HepG2 (cell line): ENCODE results near the gene CYP27A1. TPM values are rescaled to one million over a fixed set of nuclear protein-coding genes. Genes with fewer than 3 reads are reported as not detected.

Experiments
- AFF4 ChIP-seq: sonication (generic); formaldehyde crosslinking; IDR thresholded peaks from 2 replicates; pipeline ENCODE4 v1.4.0; 2020; ENCODE audit warnings: missing genetic modification reagents
- EED ChIP-seq: sonication (generic); formaldehyde crosslinking; IDR thresholded peaks from 2 replicates; pipeline ENCODE4 v1.5.0; 2020; ENCODE audit warnings: mild to moderate bottlenecking, missing genetic modification reagents
- FOXK2 ChIP-seq: fragments of 450-650 bp; IDR thresholded peaks from 2 replicates; pipeline ENCODE4 v1.6.1; 2016
- GPN1 ChIP-seq: sonication (generic); formaldehyde crosslinking; IDR thresholded peaks from 2 replicates; pipeline ENCODE4 v1.5.1; 2020; ENCODE audit warnings: missing genetic modification reagents, borderline replicate concordance
- HIVEP1 ChIP-seq: sonication (generic); formaldehyde crosslinking; IDR thresholded peaks from 2 replicates; pipeline ENCODE4 v1.4.0; 2020; ENCODE audit warnings: mild to moderate bottlenecking, missing genetic modification reagents
- HNRNPK ChIP-seq: fragments of 200-400 bp; formaldehyde crosslinking; IDR thresholded peaks from 2 replicates; pipeline ENCODE4 v1.6.1; 2018; ENCODE audit warnings: low read length, low read depth, moderate library complexity, mild to moderate bottlenecking; ENCODE audit not compliant: poor library complexity, severe bottlenecking
- IRF9 ChIP-seq: sonication (generic); formaldehyde crosslinking; IDR thresholded peaks from 2 replicates; pipeline ENCODE4 v1.8.0; 2022; ENCODE audit warnings: missing genetic modification reagents, mild to moderate bottlenecking, borderline replicate concordance
- MAF1 ChIP-seq: sonication (generic); formaldehyde crosslinking; IDR thresholded peaks from 2 replicates; pipeline ENCODE4 v1.5.0; 2020; ENCODE audit warnings: missing genetic modification reagents, borderline replicate concordance
- XBP1 ChIP-seq: sonication (generic); formaldehyde crosslinking; IDR thresholded peaks from 2 replicates; pipeline ENCODE4 v1.5.0; 2020; ENCODE audit warnings: missing genetic modification reagents
- ZNF160 ChIP-seq: sonication (generic); formaldehyde crosslinking; IDR thresholded peaks from 2 replicates; pipeline ENCODE4 v1.8.0; 2022; ENCODE audit warnings: mild to moderate bottlenecking, inconsistent platforms, missing genetic modification reagents
- ZNF672 ChIP-seq: sonication (generic); formaldehyde crosslinking; IDR thresholded peaks from 2 replicates; pipeline ENCODE4 v1.8.1; 2022; ENCODE audit warnings: missing genetic modification reagents
- ZNF790 ChIP-seq: sonication (generic); formaldehyde crosslinking; IDR thresholded peaks from 2 replicates; pipeline ENCODE4 v1.8.0; 2022; ENCODE audit warnings: missing genetic modification reagents, mild to moderate bottlenecking, borderline replicate concordance
- ZZZ3 ChIP-seq: sonication (generic); formaldehyde crosslinking; IDR thresholded peaks from 2 replicates; pipeline ENCODE4 v1.4.0; 2020; ENCODE audit warnings: missing genetic modification reagents, mild to moderate bottlenecking, borderline replicate concordance
- polyA plus RNA-seq, 8 experiments: library from polyadenylated mRNA; depleted of rRNA in 3 of 8; stranded (reverse) in 7 of 8; unstranded in 1 of 8; fragments of >200 nt; fragmentation: Illumina TruSeq in 4 of 8; extraction: Trizol in 4 of 8; gene quantifications; 2 replicates each; pipeline versions ENCODE4 v1.2.1 to v1.2.3, GENCODE V29; 2011 to 2016; ENCODE audit warnings: low read depth in 4 of 8, missing spikeins in 1 of 8, mixed read lengths in 1 of 8; ENCODE audit not compliant: insufficient read depth in 1 of 8
- total RNA-seq, 5 experiments: library from RNA; depleted of rRNA; stranded (reverse); fragments of >200 nt; fragmentation: Illumina TruSeq; extraction: Trizol; gene quantifications; 2 replicates each; pipeline ENCODE4 v1.2.3, GENCODE V29; 2016; ENCODE audit warnings: low read depth in 1 of 5
- TF ChIP-seq, protein P1 (sequence below): sonication (generic); formaldehyde crosslinking; IDR thresholded peaks from 2 replicates; pipeline ENCODE4 v1.4.0; 2020; ENCODE audit warnings: low read depth, missing genetic modification reagents
- TF ChIP-seq, protein P2 (sequence below): IDR thresholded peaks from 2 replicates; pipeline ENCODE4 v1.6.1; 2016; ENCODE audit warnings: mild to moderate bottlenecking, missing biosample characterization, missing genetic modification reagents
- TF ChIP-seq, protein P3 (sequence below): IDR thresholded peaks from 2 replicates; pipeline ENCODE4 v1.6.1; 2016; ENCODE audit warnings: low read depth, control low read depth

The CYP27A1 gene
- total and polyA plus RNA-seq, 2 of the 13 experiments (the other 11 are each of a cell fraction or from before 2014, with no cell fraction given) = 157 to 266 TPM

DNA sequence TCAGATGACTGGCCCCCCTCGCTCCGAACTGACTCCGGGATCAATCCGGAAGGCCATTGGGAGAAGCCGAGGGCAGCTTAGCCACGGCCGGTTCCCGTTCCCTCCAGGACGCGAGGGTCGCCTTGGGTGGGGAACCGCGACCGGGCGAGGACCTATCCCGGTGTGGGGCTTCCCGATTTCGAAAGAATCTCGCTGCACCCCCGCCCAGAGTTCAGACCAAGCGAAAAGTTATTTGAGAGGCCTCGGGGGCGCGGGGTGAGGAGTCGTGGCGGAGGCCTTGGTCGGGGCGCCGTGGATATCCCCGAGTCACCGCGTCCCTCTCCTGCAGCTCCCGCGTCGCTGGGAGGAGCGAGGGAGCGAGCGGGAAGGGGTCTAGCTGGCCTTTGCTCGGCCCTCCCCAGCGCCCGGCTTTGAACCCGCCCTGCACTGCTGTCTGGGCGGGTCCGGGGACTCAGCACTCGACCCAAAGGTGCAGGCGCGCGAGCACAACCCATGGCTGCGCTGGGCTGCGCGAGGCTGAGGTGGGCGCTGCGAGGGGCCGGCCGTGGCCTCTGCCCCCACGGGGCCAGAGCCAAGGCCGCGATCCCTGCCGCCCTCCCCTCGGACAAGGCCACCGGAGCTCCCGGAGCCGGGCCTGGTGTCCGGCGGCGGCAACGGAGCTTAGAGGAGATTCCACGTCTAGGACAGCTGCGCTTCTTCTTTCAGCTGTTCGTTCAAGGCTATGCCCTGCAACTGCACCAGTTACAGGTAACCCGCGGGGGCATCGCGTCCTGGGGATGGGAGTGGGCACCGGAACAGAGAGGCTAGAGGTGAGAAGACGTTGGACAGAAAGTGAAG lies at the start of gene CYP27A1 (continued):
- TF ChIP-seq GPN1 (CRISPR knock-in tag) = no peak
- no peak for TF ChIP-seq FOXK2
- no peak for TF ChIP-seq XBP1 (CRISPR knock-in tag)
- peak; percentile 99; the same call in 1 of the 2 replicates for TF ChIP-seq IRF9 (CRISPR knock-in tag)
- no peak; the same call in 1 of the 2 replicates for TF ChIP-seq AFF4 (CRISPR knock-in tag)
- TF ChIP-seq, protein P1, sequence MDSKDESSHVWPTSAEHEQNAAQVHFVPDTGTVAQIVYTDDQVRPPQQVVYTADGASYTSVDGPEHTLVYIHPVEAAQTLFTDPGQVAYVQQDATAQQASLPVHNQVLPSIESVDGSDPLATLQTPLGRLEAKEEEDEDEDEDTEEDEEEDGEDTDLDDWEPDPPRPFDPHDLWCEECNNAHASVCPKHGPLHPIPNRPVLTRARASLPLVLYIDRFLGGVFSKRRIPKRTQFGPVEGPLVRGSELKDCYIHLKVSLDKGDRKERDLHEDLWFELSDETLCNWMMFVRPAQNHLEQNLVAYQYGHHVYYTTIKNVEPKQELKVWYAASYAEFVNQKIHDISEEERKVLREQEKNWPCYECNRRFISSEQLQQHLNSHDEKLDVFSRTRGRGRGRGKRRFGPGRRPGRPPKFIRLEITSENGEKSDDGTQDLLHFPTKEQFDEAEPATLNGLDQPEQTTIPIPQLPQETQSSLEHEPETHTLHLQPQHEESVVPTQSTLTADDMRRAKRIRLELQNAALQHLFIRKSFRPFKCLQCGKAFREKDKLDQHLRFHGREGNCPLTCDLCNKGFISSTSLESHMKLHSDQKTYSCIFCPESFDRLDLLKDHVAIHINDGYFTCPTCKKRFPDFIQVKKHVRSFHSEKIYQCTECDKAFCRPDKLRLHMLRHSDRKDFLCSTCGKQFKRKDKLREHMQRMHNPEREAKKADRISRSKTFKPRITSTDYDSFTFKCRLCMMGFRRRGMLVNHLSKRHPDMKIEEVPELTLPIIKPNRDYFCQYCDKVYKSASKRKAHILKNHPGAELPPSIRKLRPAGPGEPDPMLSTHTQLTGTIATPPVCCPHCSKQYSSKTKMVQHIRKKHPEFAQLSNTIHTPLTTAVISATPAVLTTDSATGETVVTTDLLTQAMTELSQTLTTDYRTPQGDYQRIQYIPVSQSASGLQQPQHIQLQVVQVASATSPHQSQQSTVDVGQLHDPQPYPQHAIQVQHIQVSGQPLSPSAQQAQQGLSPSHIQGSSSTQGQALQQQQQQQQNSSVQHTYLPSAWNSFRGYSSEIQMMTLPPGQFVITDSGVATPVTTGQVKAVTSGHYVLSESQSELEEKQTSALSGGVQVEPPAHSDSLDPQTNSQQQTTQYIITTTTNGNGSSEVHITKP = no peak; the same call in 1 of the 2 replicates
- TF ChIP-seq, protein P2, sequence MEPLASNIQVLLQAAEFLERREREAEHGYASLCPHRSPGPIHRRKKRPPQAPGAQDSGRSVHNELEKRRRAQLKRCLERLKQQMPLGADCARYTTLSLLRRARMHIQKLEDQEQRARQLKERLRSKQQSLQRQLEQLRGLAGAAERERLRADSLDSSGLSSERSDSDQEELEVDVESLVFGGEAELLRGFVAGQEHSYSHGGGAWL (CRISPR knock-in tag) = peak; percentile 73
- TF ChIP-seq, protein P3, sequence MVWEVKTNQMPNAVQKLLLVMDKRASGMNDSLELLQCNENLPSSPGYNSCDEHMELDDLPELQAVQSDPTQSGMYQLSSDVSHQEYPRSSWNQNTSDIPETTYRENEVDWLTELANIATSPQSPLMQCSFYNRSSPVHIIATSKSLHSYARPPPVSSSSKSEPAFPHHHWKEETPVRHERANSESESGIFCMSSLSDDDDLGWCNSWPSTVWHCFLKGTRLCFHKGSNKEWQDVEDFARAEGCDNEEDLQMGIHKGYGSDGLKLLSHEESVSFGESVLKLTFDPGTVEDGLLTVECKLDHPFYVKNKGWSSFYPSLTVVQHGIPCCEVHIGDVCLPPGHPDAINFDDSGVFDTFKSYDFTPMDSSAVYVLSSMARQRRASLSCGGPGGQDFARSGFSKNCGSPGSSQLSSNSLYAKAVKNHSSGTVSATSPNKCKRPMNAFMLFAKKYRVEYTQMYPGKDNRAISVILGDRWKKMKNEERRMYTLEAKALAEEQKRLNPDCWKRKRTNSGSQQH (CRISPR knock-in tag) = peak; percentile 93
- TF ChIP-seq ZNF790 (CRISPR knock-in tag) = peak; percentile 87; the same call in 1 of the 2 replicates
- peak; percentile 78; the same call in 1 of the 2 replicates for TF ChIP-seq ZZZ3 (CRISPR knock-in tag)
- peak; percentile 99 for TF ChIP-seq EED (CRISPR knock-in tag)
- peak; percentile 92 for TF ChIP-seq HIVEP1 (CRISPR knock-in tag)
- TF ChIP-seq ZNF672 (CRISPR knock-in tag) = peak; percentile 85
- TF ChIP-seq ZNF160 = peak; percentile 89
- TF ChIP-seq HNRNPK = peak; percentile 31
- TF ChIP-seq MAF1 (CRISPR knock-in tag) = no peak
